ENCODE data around the gene ERC1. TPM values are rescaled to one million over a fixed set of nuclear protein-coding genes. Genes with fewer than 3 reads are reported as not detected.
"Not testable (repeated sequence)": the region's sequence is repeated elsewhere in the genome, so short reads cannot be mapped to it uniquely, and the experiment has no call there.

ERC1 gene
- total RNA-seq, 2 experiments from 2014 or later = 24.7 to 31.9 TPM

DNA sequence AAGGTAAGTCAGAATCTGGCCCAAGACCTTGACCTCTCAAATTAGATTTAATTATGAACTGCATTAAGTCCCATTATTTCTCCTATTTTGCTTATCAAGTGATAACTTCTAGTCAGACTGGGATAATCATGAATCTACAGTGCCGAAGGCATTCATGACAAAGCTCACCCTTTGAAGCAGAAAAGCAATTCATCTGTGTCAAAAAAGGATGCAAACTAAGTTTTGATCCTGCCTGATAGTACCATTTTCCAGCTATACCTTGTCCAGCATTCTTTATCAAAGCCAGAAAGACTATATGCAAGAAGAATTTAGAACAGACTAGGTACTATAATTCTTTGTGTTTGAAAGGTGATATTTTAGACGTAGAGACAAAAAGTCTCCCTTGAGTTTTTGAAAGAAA is 335.2 kb downstream of the ERC1 start:
- no peaks in the 10 kb centered on the region for H3K9me3 Mint-ChIP-seq (ENCODE audit: low read depth)
- DNase-seq (no peak), ATAC-seq (no peak)
- peaks cover 27% of the 10 kb centered on the region for H3K4me1 Mint-ChIP-seq
- no peak overlapping the region for H3K27ac Mint-ChIP-seq
- ChIA-PET POLR2A (no interaction called here), CTCF (no interaction called here)
- no peaks in the 10 kb centered on the region for H3K27me3 Mint-ChIP-seq
- no peak overlapping the region for H3K4me3 Mint-ChIP-seq
- intact Hi-C loops (cut with DNase I, micrococcal nuclease) = loop anchor here (5.0 kb wide), 2 partner anchors 114 to 199 kb away; no protein-coding TSS in a partner anchor
- H3K36me3 Mint-ChIP-seq (ENCODE audit: low read depth) = peaks cover 11% of the 10 kb centered on the region

GRCh38 chr12:1328391-1328790 is 337.4 kb downstream of the ERC1 start:
- Mint-ChIP-seq H3K4me3 (no peak overlapping the region), H3K4me1 (peaks cover 19% of the 10 kb centered on the region), H3K9me3 (ENCODE audit: low read depth) (no peaks in the 10 kb centered on the region), H3K27me3 (no peaks in the 10 kb centered on the region), H3K27ac (no peak overlapping the region), H3K36me3 (ENCODE audit: low read depth) (peaks cover 20% of the 10 kb centered on the region)
- ChIA-PET POLR2A (no interaction called here), CTCF (interaction anchor here (0.6 kb wide), 1 partner anchor 258 kb away, joined by 3 read pairs; no protein-coding TSS in a partner anchor)
- no peak for DNase-seq
- no peak for ATAC-seq
- intact Hi-C loops (cut with DNase I, micrococcal nuclease) = loop anchor here (5.0 kb wide), 2 partner anchors 116 to 201 kb away; no protein-coding TSS in a partner anchor

GRCh38 chr12:1329784-1330476 is 338.9 kb downstream of the ERC1 start:
- no peaks in the 10 kb centered on the region for H3K9me3 Mint-ChIP-seq (ENCODE audit: low read depth)
- ATAC-seq = no peak
- no peak overlapping the region for H3K27ac Mint-ChIP-seq
- DNase-seq = no peak
- ChIA-PET CTCF (no interaction called here), POLR2A (no interaction called here)
- no peaks in the 10 kb centered on the region for H3K27me3 Mint-ChIP-seq
- peaks cover 19% of the 10 kb centered on the region for H3K36me3 Mint-ChIP-seq (ENCODE audit: low read depth)
- peaks cover 14% of the 10 kb centered on the region for H3K4me1 Mint-ChIP-seq
- intact Hi-C loops (cut with DNase I, micrococcal nuclease) = loop anchor here (5.0 to 10.0 kb wide), 3 partner anchors 118 to 585 kb away; partner anchors contain the start of gene CACNA2D4 (in 1 of the 2)
- H3K4me3 Mint-ChIP-seq = no peak overlapping the region

DNA sequence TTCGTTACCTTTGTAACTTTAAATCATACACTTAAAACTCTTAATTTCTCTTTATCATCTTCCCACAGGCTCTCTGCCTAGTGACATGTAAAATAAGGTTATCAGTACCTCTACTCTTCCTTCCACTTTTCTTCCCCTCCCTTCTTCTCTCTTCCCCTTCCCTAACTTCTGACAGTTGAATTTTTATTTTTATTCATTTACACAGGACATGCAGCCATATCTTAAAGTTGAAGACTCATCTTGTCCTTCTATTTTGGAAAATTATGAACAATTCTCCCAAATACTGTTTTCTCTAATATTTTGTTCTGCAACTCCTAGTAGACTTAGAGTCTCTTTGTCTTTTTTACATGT is 339.4 kb downstream of the ERC1 start:
- ATAC-seq (no peak), DNase-seq (no peak)
- intact Hi-C loops (cut with DNase I, micrococcal nuclease) = loop anchor here in 1 of 2 experiments (10.0 kb wide), 1 partner anchor 584 kb away; the partner anchor contains the start of gene CACNA2D4
- CTCF ChIA-PET = no interaction called here
- Mint-ChIP-seq H3K36me3 (ENCODE audit: low read depth) (peaks cover 19% of the 10 kb centered on the region), H3K4me3 (no peak overlapping the region), H3K27ac (no peak overlapping the region), H3K4me1 (peaks cover 10% of the 10 kb centered on the region), H3K27me3 (no peaks in the 10 kb centered on the region), H3K9me3 (ENCODE audit: low read depth) (no peaks in the 10 kb centered on the region)
- POLR2A ChIA-PET = no interaction called here

DNA sequence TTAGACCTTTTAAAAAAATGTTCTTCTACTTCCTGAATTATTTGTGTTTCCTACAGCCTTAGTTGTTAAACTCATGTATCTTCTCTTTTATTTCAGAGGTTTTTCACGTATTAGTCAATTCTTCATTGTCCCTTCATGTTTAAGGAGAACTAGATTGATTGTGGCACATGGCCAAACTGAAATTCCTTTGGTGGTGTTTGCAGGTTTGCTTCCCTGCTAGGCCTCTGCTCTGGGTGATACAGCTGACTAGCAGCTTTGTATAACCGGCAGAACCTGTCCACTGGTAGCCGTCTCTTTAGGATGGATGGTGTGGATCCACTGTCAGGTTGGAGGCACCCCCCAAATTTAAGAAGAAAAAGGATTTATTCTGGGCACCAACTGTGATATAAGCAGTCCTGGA is 341.3 kb downstream of the ERC1 start:
- Mint-ChIP-seq H3K36me3 (ENCODE audit: low read depth) (peaks cover 19% of the 10 kb centered on the region), H3K27me3 (no peaks in the 10 kb centered on the region), H3K27ac (no peak overlapping the region), H3K9me3 (ENCODE audit: low read depth) (no peaks in the 10 kb centered on the region), H3K4me1 (no peaks in the 10 kb centered on the region), H3K4me3 (no peak overlapping the region)
- POLR2A ChIA-PET = no interaction called here
- intact Hi-C loops (cut with DNase I, micrococcal nuclease) = loop anchor here in 1 of 2 experiments (10.0 kb wide), 1 partner anchor 582 kb away; the partner anchor contains the start of gene CACNA2D4
- ATAC-seq = no peak
- CTCF ChIA-PET = no interaction called here
- no peak for DNase-seq

DNA sequence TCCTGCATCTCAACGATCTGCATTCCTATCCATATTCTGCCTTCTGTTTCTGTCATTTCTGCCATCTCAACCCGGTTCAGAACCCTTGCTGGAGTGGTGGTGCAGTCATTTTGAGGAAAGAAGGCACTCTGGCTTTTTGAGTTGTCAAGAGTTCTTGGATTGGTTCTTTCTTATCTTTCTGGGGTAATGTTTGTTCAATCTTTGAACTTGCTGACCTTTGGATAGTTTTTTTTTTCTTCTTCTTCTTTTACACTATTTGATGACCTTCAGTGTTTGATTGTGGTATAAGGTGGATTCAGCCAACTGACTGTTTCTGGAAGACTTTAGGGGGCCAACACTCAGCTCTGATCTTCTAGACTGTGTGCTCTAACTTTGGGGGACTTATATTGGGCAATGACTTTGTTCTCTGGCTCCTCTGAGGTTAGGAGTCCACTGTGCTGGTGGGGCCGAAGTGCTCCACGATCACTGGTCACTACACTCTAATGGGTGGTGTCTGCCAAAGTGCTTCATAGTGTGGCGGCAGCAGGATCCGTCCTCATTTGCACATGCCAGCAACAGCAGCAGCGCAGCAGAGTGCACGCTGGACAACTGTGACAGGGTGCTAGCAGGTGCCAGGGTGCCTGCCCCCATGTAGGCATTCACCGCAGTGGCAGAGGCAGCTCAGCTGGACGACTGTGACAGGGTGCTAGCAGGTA is 347.6 kb downstream of the ERC1 start:
- DNase-seq = no peak
- H3K36me3 Mint-ChIP-seq (ENCODE audit: low read depth) = peaks cover 11% of the 10 kb centered on the region
- no peak overlapping the region for H3K4me3 Mint-ChIP-seq
- POLR2A ChIA-PET = no interaction called here
- H3K27ac Mint-ChIP-seq = no peak overlapping the region
- peaks cover 2% of the 10 kb centered on the region for H3K4me1 Mint-ChIP-seq
- CTCF ChIA-PET = interaction anchor here (0.5 kb wide), 1 partner anchor 255 kb away, joined by 3 read pairs; no protein-coding TSS in a partner anchor
- H3K9me3 Mint-ChIP-seq (ENCODE audit: low read depth) = no peaks in the 10 kb centered on the region
- intact Hi-C loops (cut with DNase I, micrococcal nuclease) = loop anchor here in 1 of 2 experiments (10.0 kb wide), 1 partner anchor 576 kb away; the partner anchor contains the start of gene CACNA2D4
- no peaks in the 10 kb centered on the region for H3K27me3 Mint-ChIP-seq
- no peak for ATAC-seq

GRCh38 chr12:1339178-1339541 is 348.1 kb downstream of the ERC1 start:
- not testable (repeated sequence) for H3K4me1 Mint-ChIP-seq, ATAC-seq

GRCh38 chr12:1339618-1340319 is 348.7 kb downstream of the ERC1 start:
- H3K4me3 Mint-ChIP-seq = no peak overlapping the region
- ChIA-PET POLR2A (no interaction called here), CTCF (no interaction called here)
- DNase-seq (no peak), ATAC-seq (no peak)
- H3K4me1 Mint-ChIP-seq = peaks cover 4% of the 10 kb centered on the region
- no peaks in the 10 kb centered on the region for H3K9me3 Mint-ChIP-seq (ENCODE audit: low read depth)
- H3K27ac Mint-ChIP-seq = no peak overlapping the region
- intact Hi-C loops (cut with DNase I, micrococcal nuclease) = loop anchor here in 1 of 2 experiments (10.0 kb wide), 1 partner anchor 575 kb away; the partner anchor contains the start of gene CACNA2D4
- H3K27me3 Mint-ChIP-seq = no peaks in the 10 kb centered on the region
- peaks cover 9% of the 10 kb centered on the region for H3K36me3 Mint-ChIP-seq (ENCODE audit: low read depth)

More at GRCh38 chr12:1339178-1339541, 348.1 kb downstream of the ERC1 start:
- DNase-seq; POLR2A ChIA-PET; H3K9me3 Mint-ChIP-seq (ENCODE audit: low read depth); H3K4me3 Mint-ChIP-seq; H3K36me3 Mint-ChIP-seq (ENCODE audit: low read depth); CTCF ChIA-PET; H3K27ac Mint-ChIP-seq; H3K27me3 Mint-ChIP-seq: not testable (repeated sequence)
- intact Hi-C loops (cut with DNase I, micrococcal nuclease) = loop anchor here in 1 of 2 experiments (10.0 kb wide), 1 partner anchor 576 kb away; the partner anchor contains the start of gene CACNA2D4

DNA sequence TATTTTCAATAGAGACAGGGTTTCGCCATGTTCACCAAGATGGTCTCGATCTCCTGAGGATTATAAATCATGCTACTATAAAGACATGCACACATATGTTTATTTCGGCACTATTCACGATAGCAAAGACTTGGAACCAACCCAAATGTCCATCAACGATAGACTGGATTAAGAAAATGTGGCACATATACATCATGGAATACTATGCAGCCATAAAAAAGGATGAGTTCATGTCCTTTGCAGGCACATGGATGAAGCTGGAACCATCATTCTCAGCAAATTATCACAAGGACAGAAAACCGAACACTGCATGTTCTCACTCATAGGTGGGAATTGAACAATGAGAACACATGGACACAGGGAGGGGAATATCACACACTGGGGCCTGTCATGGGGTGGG is 350.2 kb downstream of the ERC1 start:
- POLR2A ChIA-PET; CTCF ChIA-PET; ATAC-seq; H3K27ac Mint-ChIP-seq; intact Hi-C loops (cut with DNase I, micrococcal nuclease); H3K27me3 Mint-ChIP-seq; DNase-seq; H3K9me3 Mint-ChIP-seq (ENCODE audit: low read depth); H3K4me1 Mint-ChIP-seq; H3K4me3 Mint-ChIP-seq: not testable (repeated sequence)
- H3K36me3 Mint-ChIP-seq (ENCODE audit: low read depth) = peaks cover 12% of the 10 kb centered on the region

- Mint-ChIP-seq H3K4me3 (no peak overlapping the region), H3K36me3 (ENCODE audit: low read depth) (peaks cover 12% of the 10 kb centered on the region), H3K9me3 (ENCODE audit: low read depth) (no peaks in the 10 kb centered on the region), H3K27me3 (no peaks in the 10 kb centered on the region), H3K4me1 (peaks cover 4% of the 10 kb centered on the region), H3K27ac (no peak overlapping the region)
- ChIA-PET POLR2A (interaction anchor here (0.7 kb wide), 1 partner anchor 376 kb away, joined by 3 read pairs; no protein-coding TSS in a partner anchor), CTCF (interaction anchor here (0.9 to 1.5 kb wide), 3 partner anchors 12 to 226 kb away, joined by 3 read pairs; no protein-coding TSS in a partner anchor)
- DNase-seq = no peak
- intact Hi-C loops (cut with DNase I, micrococcal nuclease) = no loop called here
- no peak for ATAC-seq
Measured at GRCh38 chr12:1343422-1343821, 352.4 kb downstream of the ERC1 start.

GRCh38 chr12:1344245-1344644 is 353.2 kb downstream of the ERC1 start:
- intact Hi-C loops (cut with DNase I, micrococcal nuclease) = no loop called here
- ChIA-PET CTCF (interaction anchor here (0.9 to 1.5 kb wide), 4 partner anchors 11 to 227 kb away, joined by 3 read pairs; no protein-coding TSS in a partner anchor), POLR2A (no interaction called here)
- ATAC-seq = no peak
- Mint-ChIP-seq H3K9me3 (ENCODE audit: low read depth) (no peaks in the 10 kb centered on the region), H3K27me3 (no peaks in the 10 kb centered on the region), H3K27ac (no peak overlapping the region), H3K4me3 (no peak overlapping the region), H3K4me1 (peaks cover 4% of the 10 kb centered on the region), H3K36me3 (ENCODE audit: low read depth) (peaks cover 12% of the 10 kb centered on the region)
- DNase-seq = no peak
